GM19324 (cell line): ENCODE data around the gene UQCRC2.
"Not testable (repeated sequence)": the region's sequence is repeated elsewhere in the genome, so short reads cannot be mapped to it uniquely, and the experiment has no call there.

Source experiments
- ATAC-seq: cut with Tn5 transposase; IDR thresholded peaks from one replicate; pipeline ENCODE4 v1.9.1; 2021; ENCODE audit warnings: mild to moderate bottlenecking, moderate library complexity; ENCODE audit not compliant: unreplicated experiment, low FRiP score

The UQCRC2 gene

DNA sequence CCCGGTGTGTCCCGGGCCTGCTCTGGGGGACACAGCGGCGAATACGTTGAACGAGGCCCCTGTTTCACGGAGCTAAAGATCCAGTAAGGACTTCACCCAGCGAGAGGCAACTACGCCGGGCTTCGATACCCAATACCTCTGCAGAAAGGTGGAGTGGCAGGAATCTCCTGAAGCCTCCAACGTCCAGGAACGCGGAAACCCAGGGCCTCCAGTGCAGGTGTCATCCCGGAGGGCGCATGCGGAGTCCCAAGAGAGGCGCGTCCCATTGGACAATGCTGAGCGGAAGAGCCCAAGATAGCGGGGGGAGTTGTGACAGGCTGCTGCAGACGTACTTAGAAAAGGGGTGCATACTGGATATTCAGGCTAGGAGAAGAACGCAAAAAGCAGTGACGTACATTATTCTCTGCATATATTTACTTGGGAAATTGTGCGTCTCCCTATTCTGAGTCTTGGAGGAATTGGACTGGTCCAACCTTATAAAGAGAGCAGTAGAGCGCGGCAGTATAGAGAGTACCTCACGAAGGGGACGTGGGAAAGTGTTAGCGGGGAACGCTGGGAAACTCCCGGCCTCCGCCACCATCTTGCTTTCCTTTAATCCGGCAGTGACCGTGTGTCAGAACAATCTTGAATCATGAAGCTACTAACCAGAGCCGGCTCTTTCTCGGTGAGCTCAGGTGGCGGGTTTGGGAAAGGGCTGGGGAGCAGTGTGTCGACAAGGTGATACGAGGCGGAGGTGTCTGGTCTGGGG is at the start of gene UQCRC2:
TSS of gene UQCRC2 (plus strand) at position 569 of the 748 bp plus-strand sequence. CDS start at position 632, 63 bp downstream.
- ATAC-seq, result peak; percentile 93

DNA sequence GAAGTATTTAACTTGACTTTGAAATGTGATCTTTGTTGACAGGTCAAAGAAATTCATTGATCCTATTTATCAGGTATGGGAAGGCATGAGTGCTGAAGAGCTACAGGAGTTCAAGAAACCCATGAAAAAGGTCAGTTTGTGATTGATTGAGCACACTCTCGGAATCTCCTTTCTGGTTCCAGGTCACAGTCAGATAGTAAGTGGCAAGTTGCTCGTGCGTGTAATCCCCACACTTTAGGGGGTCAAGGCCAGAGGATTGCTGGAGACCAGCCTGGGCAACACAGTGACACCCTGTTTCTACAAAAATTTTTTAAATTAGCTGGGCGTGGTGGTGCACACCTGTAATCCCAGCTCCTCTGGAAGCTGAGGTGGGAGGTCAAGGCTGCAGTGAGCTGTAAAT is 20.5 kb upstream of the UQCRC2 start:
- ATAC-seq, result not testable (repeated sequence)

DNA sequence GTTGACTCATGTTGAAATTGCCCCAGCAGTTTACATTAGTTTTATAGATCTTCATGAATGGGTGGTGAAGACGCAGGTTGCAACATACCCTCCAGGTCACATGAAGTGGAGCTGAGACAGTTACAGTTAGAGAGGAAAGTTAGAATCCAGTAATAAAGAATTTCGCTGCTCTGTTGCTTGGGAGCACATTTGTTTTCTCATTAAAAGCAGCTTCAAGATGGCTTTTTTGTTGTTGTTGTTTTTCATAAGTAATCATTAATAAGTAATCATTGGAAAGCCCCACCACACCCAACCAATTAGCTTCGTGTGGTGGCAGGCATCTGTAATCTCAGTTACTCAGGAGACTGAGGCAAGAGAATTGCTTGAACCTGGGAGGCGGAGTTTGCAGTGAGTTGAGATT is 19.8 kb upstream of the UQCRC2 start:
- ATAC-seq, result not testable (repeated sequence)

DNA sequence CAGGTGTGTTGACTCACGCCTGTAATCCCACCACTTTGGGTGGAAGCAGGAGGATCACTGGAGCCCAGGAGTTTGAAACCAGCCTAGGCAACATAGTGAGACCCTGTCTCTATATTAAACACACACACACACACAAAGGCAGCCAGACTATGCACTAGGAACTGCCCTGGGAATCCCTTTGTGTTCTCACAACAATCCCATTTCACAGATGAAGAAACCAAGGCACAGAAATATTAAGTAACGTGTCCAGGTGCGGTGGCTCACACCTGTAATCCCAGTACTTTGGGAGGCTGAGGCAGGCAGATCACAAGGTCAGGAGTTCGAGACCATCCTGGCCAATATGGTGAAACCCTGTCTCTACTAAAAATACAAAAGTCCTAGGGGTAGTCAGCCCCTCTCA is 19.4 kb upstream of the UQCRC2 start:
- not testable (repeated sequence) for ATAC-seq

DNA sequence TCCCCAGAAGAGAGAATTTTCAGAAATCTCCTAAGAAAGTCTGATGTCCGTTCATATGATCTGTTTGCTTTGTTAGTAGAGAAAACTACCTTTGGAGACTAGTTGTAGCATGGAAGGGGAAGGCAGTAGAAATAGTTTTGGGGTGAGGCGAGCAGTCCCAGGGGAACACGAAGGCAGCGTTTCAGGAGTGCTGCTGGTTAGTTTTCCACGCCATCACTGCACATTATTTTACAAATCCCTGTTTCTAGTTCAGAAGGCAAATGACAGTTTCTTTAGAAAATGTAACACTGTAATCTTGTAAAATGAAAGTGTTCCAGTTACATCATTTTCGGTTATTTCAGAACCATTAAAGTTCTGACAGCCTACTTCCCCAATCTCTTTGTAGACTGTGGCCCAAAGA is 16.9 kb upstream of the UQCRC2 start:
- not testable (repeated sequence) for ATAC-seq

DNA sequence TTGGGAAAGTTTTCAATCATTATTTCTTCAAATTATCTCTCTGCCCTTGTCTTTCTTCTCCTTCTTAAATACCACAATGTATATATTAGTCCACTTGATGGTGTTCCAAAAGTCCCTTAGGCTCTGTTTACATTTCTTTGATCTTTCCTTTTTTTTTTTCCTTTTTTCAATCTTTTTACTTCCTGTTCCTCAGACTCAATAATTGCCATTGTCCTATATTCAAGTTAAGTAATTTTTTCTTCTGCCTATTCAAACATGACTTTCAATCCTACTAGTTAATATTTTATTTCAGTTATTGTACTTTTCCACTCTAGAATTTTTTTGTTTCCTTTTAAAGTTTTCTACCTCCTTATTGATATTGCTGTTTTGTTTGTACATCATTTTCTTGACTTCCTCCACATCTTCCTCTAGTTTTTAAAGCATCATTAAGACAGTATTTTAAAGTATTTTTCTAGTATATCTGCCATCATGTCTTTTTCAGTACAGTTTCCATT is 15.8 kb upstream of the UQCRC2 start:
- no peak for ATAC-seq

DNA sequence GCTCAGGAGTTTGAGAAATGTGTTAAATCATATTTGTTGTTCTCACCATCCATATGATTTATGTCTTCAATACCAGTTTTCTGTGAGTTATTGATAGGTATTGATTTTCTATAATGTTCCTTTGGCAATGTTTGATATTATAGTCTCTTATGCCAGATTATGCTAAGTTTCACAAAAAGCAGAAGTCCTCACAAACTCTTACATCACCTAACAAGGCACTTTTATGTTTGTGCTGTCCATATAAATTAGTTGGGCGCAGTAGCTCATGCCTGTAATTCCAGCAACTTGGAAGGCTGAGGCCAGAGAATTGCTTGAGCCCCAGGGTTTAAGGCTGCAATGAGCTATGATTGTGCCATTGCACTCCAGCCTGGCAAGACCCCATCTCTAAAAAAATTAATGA is 12.6 kb upstream of the UQCRC2 start:
- no peak for ATAC-seq

DNA sequence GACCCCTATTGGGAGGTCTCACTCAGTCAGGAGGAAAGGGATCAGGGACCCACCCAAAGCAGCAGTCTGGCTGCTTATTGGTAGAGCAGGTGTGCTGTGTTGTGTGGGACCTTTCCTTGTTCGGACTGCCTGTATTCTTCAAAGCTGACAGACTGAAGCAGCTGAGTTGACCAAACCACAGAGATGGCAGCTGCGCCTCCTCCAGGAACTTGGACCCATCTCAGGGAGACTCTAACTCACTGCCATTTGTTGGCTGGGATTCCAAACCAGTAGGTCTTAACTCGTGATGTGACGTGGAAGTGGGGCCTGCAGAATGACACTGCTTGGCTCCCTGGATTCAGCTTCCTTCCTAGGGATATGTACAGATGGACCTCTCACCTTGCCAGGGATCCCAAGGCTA is 9.6 kb upstream of the UQCRC2 start:
- no peak for ATAC-seq

DNA sequence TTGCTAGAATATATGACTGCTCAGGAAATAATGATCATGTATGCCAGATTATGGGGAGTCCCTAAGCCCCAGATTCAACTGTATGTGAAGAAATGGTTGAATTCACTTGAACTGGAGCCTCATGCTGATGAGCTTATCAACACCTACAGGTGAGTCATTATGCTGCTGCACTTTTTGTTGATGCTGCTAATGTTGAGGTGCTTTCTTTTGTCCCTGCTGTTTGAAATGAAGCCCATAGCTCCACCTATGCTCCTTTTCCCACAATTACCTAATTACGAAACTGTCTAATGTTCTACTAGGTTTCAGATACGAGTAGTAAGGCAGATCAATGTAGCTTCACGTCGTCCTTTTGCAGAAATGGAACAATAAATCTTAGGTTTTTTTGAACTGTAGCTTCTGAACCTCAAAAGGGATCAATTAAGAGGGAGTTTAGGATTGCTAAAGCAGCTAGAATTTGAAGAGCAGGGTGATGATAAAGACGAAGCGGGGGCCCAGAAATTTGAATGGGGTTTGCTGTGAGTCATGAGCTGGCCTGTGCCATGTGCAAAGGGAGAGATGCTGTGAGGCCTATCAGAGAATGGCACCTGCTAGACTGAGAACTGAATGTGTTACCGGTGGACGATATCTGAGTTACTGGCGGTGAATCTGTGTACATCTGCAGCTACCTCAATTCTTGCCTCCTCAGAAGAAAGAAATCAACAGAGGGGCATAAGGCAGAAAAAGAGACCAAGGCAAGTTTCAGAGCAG is 6.1 kb upstream of the UQCRC2 start:
- ATAC-seq, result no peak

DNA sequence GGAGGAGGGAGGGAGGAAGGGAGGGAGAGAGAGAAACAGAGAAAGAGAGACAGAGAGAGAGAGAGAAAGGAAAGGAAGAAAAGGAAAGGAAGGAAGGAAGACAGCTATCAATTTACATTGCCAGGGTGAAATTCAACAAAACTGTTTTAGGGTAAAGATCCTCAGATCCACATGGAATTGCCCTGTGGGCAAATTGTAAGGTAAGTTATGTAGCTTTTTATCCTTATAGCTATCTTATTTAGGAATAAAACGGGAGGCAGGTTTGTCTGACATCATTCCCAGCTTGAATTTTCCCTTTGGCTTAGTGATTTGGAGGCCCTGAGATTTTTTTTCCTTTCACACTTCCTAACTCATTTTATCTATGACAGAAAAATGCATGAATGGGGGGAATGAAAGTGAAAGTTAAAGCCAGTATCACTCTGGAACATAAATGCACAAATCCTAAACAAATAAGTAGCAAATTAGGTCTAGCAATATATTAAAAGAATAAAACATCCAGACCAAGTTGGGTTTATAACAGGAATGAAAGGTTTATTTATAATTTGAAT is 3.4 kb upstream of the UQCRC2 start:
- no peak for ATAC-seq

DNA sequence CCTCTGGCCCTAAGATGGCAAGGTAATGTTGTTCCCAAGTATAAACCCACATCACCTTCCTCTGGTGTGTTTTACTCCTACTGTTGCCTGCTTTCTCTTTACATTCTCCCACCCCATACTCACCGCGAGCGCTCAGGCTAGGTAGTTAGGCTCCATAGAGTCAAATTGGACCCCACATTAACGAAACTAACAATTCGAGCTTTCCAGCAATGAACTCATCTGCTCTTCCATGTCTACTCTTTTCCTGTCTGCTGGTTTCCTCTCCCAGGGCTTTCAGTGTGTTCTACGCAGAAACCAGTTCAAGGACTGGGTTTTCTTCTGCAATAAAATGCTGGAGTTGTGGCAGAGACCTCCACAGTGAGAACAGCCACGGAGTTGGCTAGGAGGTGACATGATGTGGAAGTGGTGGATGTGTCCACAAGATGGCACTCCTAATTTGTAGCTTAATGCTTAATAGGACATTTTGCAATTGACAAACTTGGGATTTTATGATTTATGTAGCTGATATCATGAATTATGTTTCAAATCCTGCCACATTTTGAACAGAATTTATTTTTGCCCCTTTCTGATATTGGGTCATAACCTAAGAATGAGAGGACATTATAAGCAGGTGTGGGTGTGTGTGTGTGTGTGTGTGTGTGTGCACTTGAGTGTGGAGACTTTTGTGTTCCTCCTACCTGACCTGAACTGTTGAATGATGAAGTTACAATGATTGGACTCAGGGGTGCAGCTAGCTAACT is 2.2 kb upstream of the UQCRC2 start:
- ATAC-seq, result no peak

DNA sequence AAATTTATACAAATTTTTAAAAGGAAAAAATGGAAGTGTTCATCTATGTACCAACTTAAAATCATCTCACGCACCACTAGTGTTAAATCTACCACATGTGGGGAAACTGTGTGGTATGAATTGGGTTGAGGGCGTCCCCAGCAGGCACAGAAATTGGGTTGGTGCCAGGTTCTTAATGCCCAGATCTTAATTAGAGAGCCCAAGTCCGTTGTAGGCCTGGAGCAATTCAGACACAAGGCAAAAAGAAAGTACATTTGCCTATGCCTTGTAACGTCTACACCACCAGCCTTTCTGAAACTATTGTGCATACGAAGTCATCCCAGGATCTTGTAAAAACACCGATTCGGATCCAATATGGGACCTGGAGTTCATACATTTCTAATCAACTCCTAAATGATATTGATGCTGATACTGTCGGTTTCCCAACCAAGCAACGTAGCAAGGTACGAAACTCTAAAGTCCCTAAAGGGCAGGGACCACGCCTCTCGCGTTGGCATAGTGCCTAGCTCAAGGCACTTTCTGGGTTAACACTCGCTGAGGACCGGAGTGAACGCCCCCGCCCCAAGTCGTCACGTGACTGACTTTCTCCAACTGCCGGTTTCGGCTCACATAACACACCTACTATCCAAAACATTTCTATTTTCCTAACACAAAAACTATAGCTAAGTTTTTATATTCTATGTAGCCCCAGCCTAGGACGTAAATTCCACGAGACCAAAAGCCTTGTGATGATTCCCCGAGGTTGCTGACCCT is 945 bp upstream of the UQCRC2 start:
- peak; percentile 40 for ATAC-seq

DNA sequence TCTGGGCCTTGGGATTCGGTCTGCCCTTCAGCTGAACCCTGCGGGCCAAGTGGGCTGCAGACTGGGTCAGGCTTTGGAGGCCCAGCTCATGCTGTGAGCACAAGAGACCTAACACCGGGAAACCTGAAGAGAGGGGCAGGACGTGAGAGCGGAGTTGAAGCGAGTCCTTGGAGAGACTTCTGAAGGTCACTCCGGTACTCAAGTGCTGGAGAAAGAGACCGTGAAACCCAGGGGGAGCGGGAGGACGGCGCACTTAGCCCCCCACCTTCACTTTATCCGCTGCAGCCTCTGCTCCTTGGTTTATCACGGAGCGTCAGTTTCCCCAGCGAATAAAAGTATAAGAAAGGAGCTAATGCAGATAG is 361 bp downstream of the UQCRC2 start:
- ATAC-seq, result no peak

DNA sequence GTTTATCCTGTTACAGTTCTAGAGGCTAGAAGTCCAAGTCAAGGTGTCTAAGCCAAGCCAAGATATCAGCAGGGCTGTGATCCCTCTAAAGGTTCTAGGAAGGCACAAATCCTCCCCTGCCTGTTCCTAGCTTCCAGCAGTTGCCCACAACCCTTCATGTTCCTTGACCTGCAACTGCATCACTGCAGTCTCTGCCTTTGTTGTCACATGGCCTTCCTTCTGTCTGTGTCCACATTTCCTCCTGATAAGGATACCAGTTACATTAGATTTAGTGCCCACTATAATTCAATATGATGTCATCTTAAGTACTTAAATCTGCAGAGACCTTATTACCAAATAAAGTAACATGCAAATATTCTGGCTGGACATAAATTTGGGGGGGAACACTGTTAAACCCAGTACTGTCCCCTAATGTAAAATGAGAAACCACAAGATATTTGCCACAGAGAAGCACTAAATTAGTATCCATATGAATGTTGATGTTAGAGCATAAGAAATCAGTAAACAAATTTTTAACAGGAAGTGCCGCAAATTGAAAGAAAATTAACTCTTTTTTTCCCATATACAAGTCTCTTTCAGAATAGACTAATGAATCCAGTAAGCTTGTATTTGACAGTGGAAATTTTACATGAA is 4.7 kb downstream of the UQCRC2 start:
- no peak for ATAC-seq

DNA sequence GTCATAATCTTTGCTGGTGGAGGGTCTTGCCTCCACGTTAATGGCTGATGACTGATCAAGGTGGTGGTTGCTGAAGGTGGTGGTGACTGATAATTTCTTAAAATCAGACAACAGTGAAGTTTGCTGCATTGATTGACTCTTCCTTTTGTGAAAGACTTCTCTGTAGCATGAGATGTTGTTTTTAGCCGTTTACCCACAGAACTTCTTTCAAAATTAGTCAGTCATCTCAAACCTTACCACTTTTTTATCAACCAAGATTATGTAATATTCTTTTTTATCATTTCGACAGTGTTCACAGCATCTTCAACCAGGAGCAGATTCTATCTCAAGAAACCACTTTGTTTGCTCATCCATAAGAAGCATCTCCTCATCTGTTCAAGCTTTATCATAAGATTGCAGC is 5.9 kb downstream of the UQCRC2 start:
- ATAC-seq, result no peak

DNA sequence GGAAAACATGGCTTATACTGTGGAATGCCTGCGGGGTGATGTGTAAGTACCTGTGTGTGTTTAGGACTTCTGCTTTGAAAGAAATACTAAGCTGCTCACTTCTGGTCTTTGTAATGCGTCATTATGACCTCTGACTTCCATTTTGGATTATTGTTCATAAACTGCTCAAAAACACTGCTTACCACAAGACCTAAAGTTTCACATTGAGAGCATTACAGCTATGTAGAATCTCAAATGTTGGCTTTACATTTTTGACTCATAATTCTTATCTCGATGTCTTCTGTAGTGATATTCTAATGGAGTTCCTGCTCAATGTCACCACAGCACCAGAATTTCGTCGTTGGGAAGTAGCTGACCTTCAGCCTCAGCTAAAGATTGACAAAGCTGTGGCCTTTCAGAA is 9.3 kb downstream of the UQCRC2 start:
- ATAC-seq, result no peak

DNA sequence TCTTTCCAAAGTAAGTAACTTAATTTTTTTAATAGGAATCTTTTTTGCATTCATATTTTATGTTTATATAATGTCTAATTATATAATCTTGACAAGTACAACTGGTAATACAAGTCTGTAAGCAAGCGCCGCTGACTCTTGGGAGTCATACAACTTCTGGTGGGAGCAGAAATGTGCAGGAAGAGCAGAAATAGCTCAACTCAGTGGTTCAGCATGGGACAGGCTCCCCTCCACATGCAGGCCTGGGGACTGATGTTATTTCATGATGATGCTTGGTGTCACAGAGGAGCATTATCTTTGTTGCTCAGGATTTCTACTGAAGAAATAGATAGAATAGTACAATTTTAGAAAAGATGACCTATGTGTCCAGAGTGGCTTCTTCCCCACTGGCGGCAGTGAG is 10.7 kb downstream of the UQCRC2 start:
- no peak for ATAC-seq

DNA sequence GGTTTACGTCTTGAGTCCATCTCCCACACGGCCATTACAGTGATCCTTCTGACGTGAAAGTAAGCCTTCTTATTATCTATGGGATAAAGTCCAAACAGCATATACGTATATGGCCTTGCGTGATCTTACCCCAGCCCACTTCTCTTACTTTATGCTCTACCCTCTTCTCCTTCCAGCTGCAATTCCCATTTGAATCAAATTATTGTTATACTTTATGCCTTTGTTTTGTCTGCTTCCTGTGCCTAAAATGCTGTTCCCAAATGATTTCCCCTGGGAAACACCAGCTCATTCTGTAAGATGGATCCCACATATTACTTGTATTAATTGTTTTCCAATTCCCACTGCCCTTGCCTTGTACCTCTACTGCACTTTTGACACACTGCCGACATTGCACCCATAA is 11.2 kb downstream of the UQCRC2 start:
- no peak for ATAC-seq

DNA sequence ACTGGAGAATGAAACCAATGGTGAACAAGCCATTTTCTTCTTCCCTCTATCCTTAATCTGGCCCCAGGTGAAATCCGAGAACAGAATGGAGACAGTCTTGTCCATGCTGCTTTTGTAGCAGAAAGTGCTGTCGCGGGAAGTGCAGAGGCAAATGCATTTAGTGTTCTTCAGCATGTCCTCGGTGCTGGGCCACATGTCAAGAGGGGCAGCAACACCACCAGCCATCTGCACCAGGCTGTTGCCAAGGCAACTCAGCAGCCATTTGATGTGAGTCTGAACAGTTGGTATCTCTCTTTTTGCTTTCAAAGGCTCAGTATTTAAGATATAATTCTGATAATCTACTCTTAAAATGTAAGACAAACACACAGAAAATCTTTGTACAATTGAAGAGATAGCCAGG is 18.7 kb downstream of the UQCRC2 start:
- no peak for ATAC-seq

DNA sequence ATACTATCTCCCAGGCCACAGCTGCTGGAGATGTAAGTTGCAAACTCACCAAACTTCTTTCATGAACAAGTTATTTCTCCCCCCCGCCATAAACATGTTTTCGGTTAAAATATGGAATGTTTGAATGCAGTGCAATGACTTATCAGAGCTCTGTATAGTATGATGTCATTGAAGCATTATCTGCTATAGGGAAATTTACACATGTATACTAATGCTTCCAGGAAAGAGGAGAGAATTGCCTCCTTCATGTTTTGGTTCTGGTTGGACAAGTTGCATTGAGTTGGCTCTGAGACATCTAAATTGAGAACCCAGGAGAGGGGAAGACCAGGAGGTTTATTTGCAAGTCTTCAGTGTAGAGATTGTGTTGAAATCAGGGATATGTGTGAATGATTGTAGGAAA is 20.8 kb downstream of the UQCRC2 start:
- ATAC-seq, result no peak
